HFFc6 (cell line): ENCODE results near the gene ARHGAP31. TPM values are rescaled to one million over a fixed set of nuclear protein-coding genes. Genes with fewer than 3 reads are reported as not detected.
A peak's percentile ranks its signal among the peaks of the same experiment; 100 is the strongest.

Experiments
- DNase-seq: peaks from one replicate; pipeline ENCODE4 v3.0.0-alpha.2; 2018
- H3K27ac Mint-ChIP-seq: 2 replicates; pipeline ENCODE4 v1.8.0; 2020; ENCODE audit warnings: mild to moderate bottlenecking, mixed read lengths
- H3K27me3 Mint-ChIP-seq: 2 replicates; pipeline ENCODE4 v1.8.0; 2021; ENCODE audit warnings: mild to moderate bottlenecking, moderate library complexity, mixed read lengths; ENCODE audit not compliant: insufficient read depth
- H3K36me3 Mint-ChIP-seq: 2 replicates; pipeline ENCODE4 v1.8.0; 2021; ENCODE audit warnings: low read depth, mixed read lengths
- H3K4me1 Mint-ChIP-seq: 2 replicates; pipeline ENCODE4 v1.8.0; 2020; ENCODE audit warnings: low read depth, mixed read lengths
- H3K4me3 Mint-ChIP-seq: 2 replicates; pipeline ENCODE4 v1.8.0; 2020; ENCODE audit warnings: mild to moderate bottlenecking, moderate library complexity, mixed read lengths
- H3K9me3 Mint-ChIP-seq: 2 replicates; pipeline ENCODE4 v1.8.0; 2020; ENCODE audit warnings: mild to moderate bottlenecking, mixed read lengths
- CTCF ChIP-seq: fragments of 200-600 bp; sonication (generic); IDR thresholded peaks from 2 replicates; pipeline ENCODE4 v1.5.0; 2021; ENCODE audit warnings: antibody characterized with exemption, mild to moderate bottlenecking
- long read RNA-seq: library from polyadenylated mRNA; unstranded; transcript quantifications from one replicate; pipeline ENCODE4 v2.0.0, GENCODE V29; 2019
- total RNA-seq, 6 experiments: library from RNA; stranded (reverse); fragmentation: NEBNext Ultra II Directional; extraction: Animal tissue kit (Norgen Biotek cat#: 25700); gene quantifications; 2 replicates in 1 of 6; 3 replicates in 5 of 6; pipeline ENCODE4 v1.2.3, GENCODE V29; 2021

The ARHGAP31 gene
- 10 to 100 TPM; 18.0 to 25.1 (median 20.5) TPM for total RNA-seq
- long read RNA-seq, full-length matches to known transcripts: 2 of 6 reads
- long read RNA-seq, partial matches to known transcripts: 0 of 6 reads
- long read RNA-seq, other reads (novel, unspliced or antisense): 4 of 6 reads

- Mint-ChIP-seq H3K4me3 (peak within 1 kb of the TSS; percentile 97), H3K36me3 (peaks cover 6% of the 10 kb centered on the region; the same call in 1 of the 2 replicates), H3K27me3 (no peaks in the 10 kb centered on the region; the same call in 1 of the 2 replicates), H3K9me3 (no peaks in the 10 kb centered on the region), H3K4me1 (peaks cover 48% of the 10 kb centered on the region), H3K27ac (peak within 1 kb of the TSS; percentile 86)
- DNase-seq: peak; percentile 67
- no peak for TF ChIP-seq CTCF
Observed at GRCh38 chr3:119293871-119294695, at the start of gene ARHGAP31. Gene ARHGAP31 (plus strand): TSS chr3:119294383. CDS start chr3:119294905, 522 bp downstream.

- H3K36me3 Mint-ChIP-seq: no peaks in the 10 kb centered on the region
- H3K4me1 Mint-ChIP-seq: peaks cover 9% of the 10 kb centered on the region
- no peak overlapping the region for H3K4me3 Mint-ChIP-seq
- peaks cover 6% of the 10 kb centered on the region; the same call in 1 of the 2 replicates for H3K9me3 Mint-ChIP-seq
- no peak overlapping the region for H3K27ac Mint-ChIP-seq
- peaks cover 12% of the 10 kb centered on the region for H3K27me3 Mint-ChIP-seq
- DNase-seq: no peak
- no peak for TF ChIP-seq CTCF
Observed at GRCh38 chr3:119245778-119246177, 48.4 kb upstream of the ARHGAP31 start.

GRCh38 chr3:119255214-119255613 is 39.0 kb upstream of the ARHGAP31 start:
- no peak for DNase-seq
- H3K4me1 Mint-ChIP-seq: peaks cover 13% of the 10 kb centered on the region; the same call in 1 of the 2 replicates
- H3K27ac Mint-ChIP-seq: no peak overlapping the region
- H3K4me3 Mint-ChIP-seq: no peak overlapping the region
- no peaks in the 10 kb centered on the region for H3K9me3 Mint-ChIP-seq
- TF ChIP-seq CTCF: no peak
- H3K36me3 Mint-ChIP-seq: no peaks in the 10 kb centered on the region
- peaks cover 17% of the 10 kb centered on the region for H3K27me3 Mint-ChIP-seq

- peaks cover 10% of the 10 kb centered on the region for H3K27me3 Mint-ChIP-seq
- H3K9me3 Mint-ChIP-seq: no peaks in the 10 kb centered on the region
- no peak overlapping the region for H3K4me3 Mint-ChIP-seq
- no peak for DNase-seq
- peaks cover 13% of the 10 kb centered on the region; the same call in 1 of the 2 replicates for H3K4me1 Mint-ChIP-seq
- no peak for TF ChIP-seq CTCF
- H3K27ac Mint-ChIP-seq: no peak overlapping the region
- H3K36me3 Mint-ChIP-seq: no peaks in the 10 kb centered on the region
Observed at GRCh38 chr3:119257111-119257510, 37.1 kb upstream of the ARHGAP31 start.

- Mint-ChIP-seq H3K4me3 (no peak overlapping the region), H3K27me3 (peaks cover 8% of the 10 kb centered on the region), H3K9me3 (no peaks in the 10 kb centered on the region), H3K36me3 (no peaks in the 10 kb centered on the region), H3K27ac (no peak overlapping the region), H3K4me1 (peaks cover 13% of the 10 kb centered on the region; the same call in 1 of the 2 replicates)
- no peak for TF ChIP-seq CTCF
- DNase-seq: no peak
Observed at GRCh38 chr3:119257654-119258410, 36.4 kb upstream of the ARHGAP31 start.
